A673 (cell line): ENCODE data around the gene OR51G1. TPM values are rescaled to one million over a fixed set of nuclear protein-coding genes. Genes with fewer than 3 reads are reported as not detected.

Experiments
- Bru-seq: library from RNA; stranded (reverse); fragments of 400-500 nt; gene quantifications from one replicate; lab custom pipeline; 2021; lab: Mats Ljungman, UMichigan
- BruChase-seq, 2 experiments: library from RNA; stranded (reverse); fragments of 400-500 nt; gene quantifications; one replicate each; lab custom pipeline; 2021; lab: Mats Ljungman, UMichigan
- BruUV-seq: library from RNA; stranded (reverse); fragments of 400-500 nt; replicated peaks from 2 replicates; lab custom pipeline; 2021; lab: Mats Ljungman, UMichigan
- CTCF ChIA-PET: fragments of 300-600 bp; sonication (Branson Sonifier 250); formaldehyde crosslinking; loops from one replicate; lab custom pipeline; 2022; ENCODE audit warnings: antibody characterized with exemption; lab: Charles Lee
- POLR2A ChIA-PET: fragments of 300-600 bp; sonication (Branson Sonifier 250); formaldehyde crosslinking; loops from one replicate; lab custom pipeline; 2022; ENCODE audit warnings: antibody characterized with exemption; ENCODE audit not compliant: low non-redundant PET; lab: Charles Lee
- DNase-seq: peaks from one replicate; pipeline ENCODE4 v3.0.0-alpha.2; 2015; ENCODE audit warnings: low spot score
- H3K27ac ChIP-seq: fragments of 200-600 bp; sonication (generic); 2 replicates; pipeline ENCODE4 v1.5.1; 2016; ENCODE audit warnings: mixed run types, low read depth, mild to moderate bottlenecking, mixed read lengths, antibody characterized with exemption, low read length; ENCODE audit not compliant: poor library complexity, severe bottlenecking
- H3K27me3 ChIP-seq: fragments of 200-600 bp; sonication (generic); replicated peaks from 2 replicates; pipeline ENCODE4 v1.6.1; 2017; ENCODE audit warnings: mixed run types, low read depth, mild to moderate bottlenecking, mixed read lengths, antibody characterized with exemption, low read length; ENCODE audit not compliant: insufficient read depth, poor library complexity
- H3K36me3 ChIP-seq: fragments of 200-600 bp; sonication (generic); 2 replicates; pipeline ENCODE4 v1.6.1; 2016; ENCODE audit warnings: mixed run types, mild to moderate bottlenecking, mixed read lengths, antibody characterized with exemption, low read length; ENCODE audit not compliant: insufficient read depth, poor library complexity, severe bottlenecking
- H3K4me1 ChIP-seq: fragments of 200-600 bp; sonication (generic); 2 replicates; pipeline ENCODE4 v1.6.1; 2017; ENCODE audit warnings: mixed run types, mild to moderate bottlenecking, mixed read lengths, antibody characterized with exemption, low read length; ENCODE audit not compliant: insufficient read depth, poor library complexity, severe bottlenecking
- H3K4me3 ChIP-seq: fragments of 200-600 bp; sonication (generic); 2 replicates; pipeline ENCODE4 v1.5.1; 2016; ENCODE audit warnings: low read depth, mixed run types, mild to moderate bottlenecking, mixed read lengths, low read length; ENCODE audit not compliant: poor library complexity, severe bottlenecking
- H3K9me3 ChIP-seq: fragments of 200-600 bp; sonication (generic); 2 replicates; pipeline ENCODE4 v1.6.1; 2016; ENCODE audit warnings: mixed run types, low read depth, mild to moderate bottlenecking, mixed read lengths, antibody characterized with exemption, low read length; ENCODE audit not compliant: poor library complexity, severe bottlenecking
- EZH2 ChIP-seq: fragments of 200-600 bp; sonication (generic); IDR thresholded peaks from 2 replicates; pipeline ENCODE4 v1.6.1; 2017; ENCODE audit warnings: borderline replicate concordance, low read depth, mild to moderate bottlenecking, mixed read lengths, antibody characterized with exemption, low read length; ENCODE audit not compliant: poor library complexity, severe bottlenecking
- intact Hi-C: fragments of 100-400 bp; cut with micrococcal nuclease; formaldehyde crosslinking; loops from one replicate; pipeline ENCODE4 v1.10.0; 2022; ENCODE audit not compliant: unreplicated experiment
- long read RNA-seq: library from polyadenylated mRNA; stranded (forward); transcript quantifications from one replicate; pipeline ENCODE4 v2.0.0, GENCODE V29; 2022
- total RNA-seq: library from RNA; stranded (reverse); gene quantifications from 2 replicates; pipeline ENCODE4 v1.2.3, GENCODE V29; 2021
- TF ChIP-seq, protein P1 (sequence below): fragments of 300-800, 200-600 bp; sonication (generic); conservative IDR thresholded peaks from 2 replicates; pipeline ENCODE4 v1.5.1; 2017; ENCODE audit warnings: low read depth, mild to moderate bottlenecking, antibody characterized with exemption, low read length, moderate library complexity, mixed read lengths

Gene OR51G1
- not detected in 2 replicates for total RNA-seq
- not detected for Bru-seq, nascent RNA
- BruChase-seq, experiment 1, labeled RNA remaining after a 2-hour chase, result not detected
- not detected for BruChase-seq, experiment 2, labeled RNA remaining after a 6-hour chase
- long read RNA-seq, result 0 reads

GRCh38 chr11:4924239-4924638, at the start of gene OR51G1:
TSS of gene OR51G1 (minus strand) at chr11:4924339. CDS start at chr11:4924339, 0 bp downstream.
- H3K4me1 ChIP-seq, result no peaks in the 10 kb centered on the region
- no peaks in the 10 kb centered on the region for H3K9me3 ChIP-seq
- H3K27me3 ChIP-seq, result no peaks in the 10 kb centered on the region
- no peak within 1 kb of the TSS for H3K27ac ChIP-seq
- no peak within 1 kb of the TSS for H3K4me3 ChIP-seq
- ChIA-PET CTCF (no interaction called here), POLR2A (no interaction called here)
- TF ChIP-seq EZH2, result no peak
- TF ChIP-seq, protein P1, sequence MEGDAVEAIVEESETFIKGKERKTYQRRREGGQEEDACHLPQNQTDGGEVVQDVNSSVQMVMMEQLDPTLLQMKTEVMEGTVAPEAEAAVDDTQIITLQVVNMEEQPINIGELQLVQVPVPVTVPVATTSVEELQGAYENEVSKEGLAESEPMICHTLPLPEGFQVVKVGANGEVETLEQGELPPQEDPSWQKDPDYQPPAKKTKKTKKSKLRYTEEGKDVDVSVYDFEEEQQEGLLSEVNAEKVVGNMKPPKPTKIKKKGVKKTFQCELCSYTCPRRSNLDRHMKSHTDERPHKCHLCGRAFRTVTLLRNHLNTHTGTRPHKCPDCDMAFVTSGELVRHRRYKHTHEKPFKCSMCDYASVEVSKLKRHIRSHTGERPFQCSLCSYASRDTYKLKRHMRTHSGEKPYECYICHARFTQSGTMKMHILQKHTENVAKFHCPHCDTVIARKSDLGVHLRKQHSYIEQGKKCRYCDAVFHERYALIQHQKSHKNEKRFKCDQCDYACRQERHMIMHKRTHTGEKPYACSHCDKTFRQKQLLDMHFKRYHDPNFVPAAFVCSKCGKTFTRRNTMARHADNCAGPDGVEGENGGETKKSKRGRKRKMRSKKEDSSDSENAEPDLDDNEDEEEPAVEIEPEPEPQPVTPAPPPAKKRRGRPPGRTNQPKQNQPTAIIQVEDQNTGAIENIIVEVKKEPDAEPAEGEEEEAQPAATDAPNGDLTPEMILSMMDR, result no peak
- intact Hi-C loops, result no loop called here
- BruUV-seq, result no TSS peak
- no peak for DNase-seq
- no peaks in the 10 kb centered on the region for H3K36me3 ChIP-seq

DNA sequence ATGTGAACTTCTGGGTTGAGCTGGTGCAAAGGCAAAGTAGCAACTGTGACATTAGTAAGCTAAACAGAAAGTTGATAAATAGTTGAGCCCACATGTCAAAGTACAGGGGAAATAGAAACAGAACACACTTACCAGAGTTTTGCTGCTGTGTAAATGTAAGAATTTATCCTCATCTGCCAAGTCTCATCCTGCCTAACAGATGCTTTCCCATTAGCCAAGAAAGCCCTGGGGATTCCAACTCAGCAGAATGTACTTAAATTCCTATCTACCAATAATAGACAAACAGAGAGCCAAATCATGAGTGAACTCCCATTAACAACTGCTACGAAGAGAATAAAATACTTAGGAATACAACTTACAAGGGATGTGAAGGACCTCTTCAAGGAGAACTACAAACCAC, 38.7 kb upstream of the OR51G1 start:
- CTCF ChIA-PET, result no interaction called here
- intact Hi-C loops, result no loop called here

GRCh38 chr11:4960877-4961276, 36.7 kb upstream of the OR51G1 start:
- no TSS peak for BruUV-seq
- Histone ChIP-seq H3K36me3 (no peaks in the 10 kb centered on the region), H3K4me3 (no peak overlapping the region), H3K4me1 (no peaks in the 10 kb centered on the region), H3K27ac (no peak overlapping the region), H3K27me3 (no peaks in the 10 kb centered on the region), H3K9me3 (no peaks in the 10 kb centered on the region)
- TF ChIP-seq, protein P1, result no peak
- no peak for TF ChIP-seq EZH2
- no peak for DNase-seq
- ChIA-PET CTCF (no interaction called here), POLR2A (no interaction called here)
- intact Hi-C loops, result no loop called here

More for the DNA sequence above, 38.7 kb upstream of the OR51G1 start:
- no TSS peak for BruUV-seq
- H3K4me3 ChIP-seq, result no peak overlapping the region
- H3K9me3 ChIP-seq, result no peaks in the 10 kb centered on the region
- H3K27me3 ChIP-seq, result no peaks in the 10 kb centered on the region
- H3K4me1 ChIP-seq, result no peaks in the 10 kb centered on the region
- no peak for TF ChIP-seq EZH2
- TF ChIP-seq, protein P1, result no peak
- H3K27ac ChIP-seq, result no peak overlapping the region
- H3K36me3 ChIP-seq, result no peaks in the 10 kb centered on the region
- POLR2A ChIA-PET, result no interaction called here
- DNase-seq, result no peak
